Liver (tissue), 9 donors: Measurements from ENCODE around the gene EBF4. TPM values are rescaled to one million over a fixed set of nuclear protein-coding genes. Genes with fewer than 3 reads are reported as not detected.

Source experiments
- DNase-seq: peaks from one replicate; pipeline ENCODE4 v3.0.0-alpha.2; 2017; ENCODE audit warnings: low spot score
- H3K27ac ChIP-seq, 2 donors: one replicate each; pipeline ENCODE4 v1.7.0; 2013; ENCODE audit warnings: inconsistent platforms in 2 of 2, low read length in 2 of 2, control low read depth in 1 of 2, low read depth in 1 of 2, mild to moderate bottlenecking in 1 of 2
- H3K27me3 ChIP-seq, 4 donors: one replicate each; pipeline versions ENCODE4 v1.6.1 to v1.7.0; 2013; ENCODE audit warnings: low read length in 3 of 4, inconsistent platforms in 1 of 4, mild to moderate bottlenecking in 1 of 4, moderate library complexity in 1 of 4; ENCODE audit not compliant: control insufficient read depth in 4 of 4, insufficient read depth in 4 of 4
- H3K36me3 ChIP-seq, 4 donors: one replicate each; pipeline versions ENCODE4 v1.6.1 to v1.7.0; 2013; ENCODE audit warnings: low read length in 3 of 4, mild to moderate bottlenecking in 3 of 4, low read depth in 1 of 4, moderate library complexity in 1 of 4; ENCODE audit not compliant: control insufficient read depth in 4 of 4, insufficient read depth in 3 of 4
- H3K4me1 ChIP-seq, 4 donors: one replicate each; pipeline versions ENCODE4 v1.6.1 to v1.7.0; 2013; ENCODE audit warnings: low read length in 3 of 4, mild to moderate bottlenecking in 3 of 4, moderate library complexity in 1 of 4; ENCODE audit not compliant: control insufficient read depth in 4 of 4, insufficient read depth in 4 of 4
- H3K4me3 ChIP-seq, 3 donors: one replicate each; pipeline versions ENCODE4 v1.6.1 to v1.7.0; 2013; ENCODE audit warnings: low read length in 3 of 3, control low read depth in 1 of 3, low read depth in 1 of 3, mild to moderate bottlenecking in 1 of 3
- H3K9ac ChIP-seq, 2 donors: one replicate each; pipeline ENCODE4 v1.7.0; 2013; ENCODE audit warnings: low read length in 2 of 2, mild to moderate bottlenecking in 2 of 2, moderate library complexity in 2 of 2, control low read depth in 1 of 2, low read depth in 1 of 2
- H3K9me3 ChIP-seq, 4 donors: one replicate each; pipeline versions ENCODE4 v1.6.1 to v1.7.0; 2013; ENCODE audit warnings: low read length in 3 of 4; ENCODE audit not compliant: control insufficient read depth in 4 of 4
- ATF3 ChIP-seq: IDR thresholded peaks from 2 replicates; pipeline ENCODE4 v1.6.1; 2016; ENCODE audit warnings: antibody characterized with exemption
- EGR1 ChIP-seq, 2 donors: IDR thresholded peaks; 2 replicates each; pipeline ENCODE4 v1.6.1; 2016 to 2018; ENCODE audit warnings: antibody characterized with exemption in 2 of 2, low read depth in 2 of 2
- FOXA1 ChIP-seq: IDR thresholded peaks from 2 replicates; pipeline ENCODE4 v1.6.1; 2016; ENCODE audit warnings: antibody characterized with exemption
- FOXA2 ChIP-seq: IDR thresholded peaks from 2 replicates; pipeline ENCODE4 v1.6.1; 2016; ENCODE audit warnings: antibody characterized with exemption
- GABPA ChIP-seq, 2 donors: IDR thresholded peaks in 1 of 2; conservative IDR thresholded peaks in 1 of 2; 2 replicates each; pipeline ENCODE4 v1.6.1; 2016; ENCODE audit warnings: antibody characterized with exemption in 2 of 2, mild to moderate bottlenecking in 1 of 2, moderate library complexity in 1 of 2
- HNF4A ChIP-seq, 2 donors: conservative IDR thresholded peaks; 2 replicates each; pipeline ENCODE4 v1.6.1; 2016; ENCODE audit warnings: antibody characterized with exemption in 2 of 2, mild to moderate bottlenecking in 2 of 2
- HNF4G ChIP-seq: IDR thresholded peaks from 2 replicates; pipeline ENCODE4 v1.6.1; 2016; ENCODE audit warnings: antibody characterized with exemption
- JUND ChIP-seq, 2 donors: IDR thresholded peaks; 2 replicates each; pipeline ENCODE4 v1.6.1; 2016; ENCODE audit warnings: antibody characterized with exemption in 2 of 2
- MAX ChIP-seq: IDR thresholded peaks from 2 replicates; pipeline ENCODE4 v1.6.1; 2016; ENCODE audit warnings: antibody characterized with exemption
- NR2F2 ChIP-seq: IDR thresholded peaks from 2 replicates; pipeline ENCODE4 v1.6.1; 2016; ENCODE audit warnings: antibody characterized with exemption
- RAD21 ChIP-seq, 2 donors: IDR thresholded peaks; 2 replicates each; pipeline ENCODE4 v1.6.1; 2016; ENCODE audit warnings: antibody characterized with exemption in 2 of 2, mild to moderate bottlenecking in 2 of 2
- REST ChIP-seq: IDR thresholded peaks from 2 replicates; pipeline ENCODE4 v1.6.1; 2016; ENCODE audit warnings: antibody characterized with exemption, mild to moderate bottlenecking
- RXRA ChIP-seq, 2 donors: IDR thresholded peaks; 2 replicates each; pipeline ENCODE4 v1.6.1; 2017 to 2018; ENCODE audit warnings: antibody characterized with exemption in 2 of 2, mild to moderate bottlenecking in 1 of 2
- SP1 ChIP-seq: IDR thresholded peaks from 2 replicates; pipeline ENCODE4 v1.6.1; 2018; ENCODE audit warnings: antibody characterized with exemption, mild to moderate bottlenecking
- TAF1 ChIP-seq: conservative IDR thresholded peaks from 2 replicates; pipeline ENCODE4 v1.6.1; 2016; ENCODE audit warnings: antibody characterized with exemption, mild to moderate bottlenecking
- YY1 ChIP-seq: IDR thresholded peaks from 2 replicates; pipeline ENCODE4 v1.6.1; 2016; ENCODE audit warnings: antibody characterized with exemption, mild to moderate bottlenecking
- ZBTB33 ChIP-seq: IDR thresholded peaks from 2 replicates; pipeline ENCODE4 v1.6.1; 2016; ENCODE audit warnings: antibody characterized with exemption
- WGBS: extraction: QIAGEN DNeasy Blood & Tissue Kit; methylation state at CpG from one replicate; pipeline ENCODE4 v1.1.7; 2013; 5-methylcytosine and 5-hydroxymethylcytosine counted together
- polyA plus RNA-seq, 2 donors: library from polyadenylated mRNA; stranded (reverse) in 1 of 2; unstranded in 1 of 2; fragments of 200-250 nt in 1 of 2; fragments of >200 nt in 1 of 2; fragmentation: Nextera tagmentation in 1 of 2; extraction: Ambion mirVana in 1 of 2; gene quantifications; one replicate each; pipeline versions ENCODE4 v1.2.1 to v1.2.3, GENCODE V29; 2013 to 2015
- total RNA-seq, 2 donors: library from RNA; depleted of rRNA; stranded (reverse); fragments of >200 nt; gene quantifications; one replicate each; pipeline ENCODE4 v1.2.3, GENCODE V29; 2014
- donor health status: healthy.
- donor health status: healthy.
- donor health status: healthy.
- donor health status: healthy.
- donor health status: healthy.

Gene EBF4
- total and polyA plus RNA-seq, 4 donors = 2.3 to 4.0 (median 2.9) TPM

- Histone ChIP-seq H3K27ac (no peak overlapping the region), H3K27me3 (peaks cover 0 to 14% (median 0%) of the 10 kb centered on the region in 4 donors), H3K9me3 (no peaks in the 10 kb centered on the region), H3K36me3 (no peaks in the 10 kb centered on the region), H3K4me3 (no peak overlapping the region), H3K9ac (no peak overlapping the region), H3K4me1 (peaks cover 4 to 7% (median 6%) of the 10 kb centered on the region in 4 donors)
- DNase-seq = no peak
- TF ChIP-seq FOXA2 (no peak), YY1 (no peak), SP1 (no peak), HNF4G (no peak), HNF4A (conservative IDR thresholded peaks at IDR 0.05) (no peak), EGR1 (IDR thresholded peaks at IDR 0.05; ENCODE audit: low read depth in 2 of 2) (no peak)
- WGBS = 79% methylated on average over 8 of the region's 8 CpGs
Observed at GRCh38 chr20:2691127-2691526, 1.5 kb upstream of the EBF4 start.

GRCh38 chr20:2691663-2692035, 931 bp upstream of the EBF4 start:
- Histone ChIP-seq H3K4me1 (peaks cover 4 to 7% (median 6%) of the 10 kb centered on the region in 4 donors), H3K4me3 (peak overlapping the region in 1 of 3 donors; percentile 67), H3K27ac (peak overlapping the region in 1 of 2 donors; percentile 16), H3K36me3 (no peaks in the 10 kb centered on the region), H3K9ac (no peak overlapping the region), H3K27me3 (peaks cover 0 to 14% (median 0%) of the 10 kb centered on the region in 4 donors), H3K9me3 (no peaks in the 10 kb centered on the region)
- WGBS = 62% methylated on average over 10 of the region's 10 CpGs
- TF ChIP-seq RAD21 (IDR thresholded peaks at IDR 0.05) (no peak), HNF4A (conservative IDR thresholded peaks at IDR 0.05) (no peak), ZBTB33 (no peak), REST (no peak), NR2F2 (no peak), JUND (IDR thresholded peaks at IDR 0.05) (no peak), YY1 (no peak), SP1 (no peak), MAX (no peak)
- DNase-seq = no peak

- WGBS = 1% methylated on average over 61 of the region's 64 CpGs
- no peak for TF ChIP-seq ATF3
- TF ChIP-seq HNF4A (conservative IDR thresholded peaks at IDR 0.05) = no peak
- TF ChIP-seq JUND (IDR thresholded peaks at IDR 0.05) = no peak
- TF ChIP-seq GABPA (IDR thresholded peaks at IDR 0.05 in 1 of 2, conservative IDR thresholded peaks at IDR 0.05 in 1 of 2) = no peak
- no peak for TF ChIP-seq FOXA1
- TF ChIP-seq NR2F2 = no peak
- no peak for TF ChIP-seq RXRA (IDR thresholded peaks at IDR 0.05)
- TF ChIP-seq REST = no peak
- no peak for TF ChIP-seq ZBTB33
- no peak for TF ChIP-seq RAD21 (IDR thresholded peaks at IDR 0.05)
- TF ChIP-seq TAF1 = no peak
Observed at GRCh38 chr20:2692886-2693285, 306 bp downstream of the EBF4 start.

More at GRCh38 chr20:2692886-2693285, 306 bp downstream of the EBF4 start:
- peak overlapping the region in 1 of 3 donors; percentile 67 for H3K4me3 ChIP-seq
- H3K9me3 ChIP-seq = no peaks in the 10 kb centered on the region
- peaks cover 0 to 11% (median 0%) of the 10 kb centered on the region in 4 donors for H3K27me3 ChIP-seq
- H3K36me3 ChIP-seq = no peaks in the 10 kb centered on the region
- H3K4me1 ChIP-seq = peaks cover 4 to 7% (median 6%) of the 10 kb centered on the region in 4 donors
- no peak overlapping the region for H3K27ac ChIP-seq
- H3K9ac ChIP-seq = no peak overlapping the region
- no peak for DNase-seq
